Measurements from ENCODE around the gene RITA1.
"Not testable (repeated sequence)": the region's sequence is repeated elsewhere in the genome, so short reads cannot be mapped to it uniquely, and the experiment has no call there.

RITA1 gene

GRCh38 chr12:113202300-113203075, 17.0 kb downstream of the RITA1 start:
- H3K4me3 ChIP-seq (ENCODE audit: low read length) = no peak overlapping the region
- no peaks in the 10 kb centered on the region for H4K20me1 ChIP-seq (ENCODE audit: insufficient read depth, low read length)
- no peak overlapping the region for H3K4me2 ChIP-seq (ENCODE audit: low read length)
- H3K9ac ChIP-seq (ENCODE audit: low read length) = no peak overlapping the region
- no peaks in the 10 kb centered on the region for H3K27me3 ChIP-seq (ENCODE audit: low read depth, low read length)
- H3K79me2 ChIP-seq (ENCODE audit: low read length) = no peaks in the 10 kb centered on the region
- H3K4me1 ChIP-seq (ENCODE audit: low read length) = peaks cover 4% of the 10 kb centered on the region
- no peak overlapping the region for H2AFZ ChIP-seq (ENCODE audit: low read depth, low read length)
- no peak overlapping the region for H3K27ac ChIP-seq (ENCODE audit: low read length)
- TF ChIP-seq, protein P1, sequence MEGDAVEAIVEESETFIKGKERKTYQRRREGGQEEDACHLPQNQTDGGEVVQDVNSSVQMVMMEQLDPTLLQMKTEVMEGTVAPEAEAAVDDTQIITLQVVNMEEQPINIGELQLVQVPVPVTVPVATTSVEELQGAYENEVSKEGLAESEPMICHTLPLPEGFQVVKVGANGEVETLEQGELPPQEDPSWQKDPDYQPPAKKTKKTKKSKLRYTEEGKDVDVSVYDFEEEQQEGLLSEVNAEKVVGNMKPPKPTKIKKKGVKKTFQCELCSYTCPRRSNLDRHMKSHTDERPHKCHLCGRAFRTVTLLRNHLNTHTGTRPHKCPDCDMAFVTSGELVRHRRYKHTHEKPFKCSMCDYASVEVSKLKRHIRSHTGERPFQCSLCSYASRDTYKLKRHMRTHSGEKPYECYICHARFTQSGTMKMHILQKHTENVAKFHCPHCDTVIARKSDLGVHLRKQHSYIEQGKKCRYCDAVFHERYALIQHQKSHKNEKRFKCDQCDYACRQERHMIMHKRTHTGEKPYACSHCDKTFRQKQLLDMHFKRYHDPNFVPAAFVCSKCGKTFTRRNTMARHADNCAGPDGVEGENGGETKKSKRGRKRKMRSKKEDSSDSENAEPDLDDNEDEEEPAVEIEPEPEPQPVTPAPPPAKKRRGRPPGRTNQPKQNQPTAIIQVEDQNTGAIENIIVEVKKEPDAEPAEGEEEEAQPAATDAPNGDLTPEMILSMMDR (IDR thresholded peaks at IDR 0.05; ENCODE audit: low read depth, low read length) = no peak
- no peak for TF ChIP-seq EZH2phosphoT487 (IDR thresholded peaks at IDR 0.05; ENCODE audit: low read depth)
- H3K36me3 ChIP-seq (replicated peaks; ENCODE audit: low read depth, low read length) = no peaks in the 10 kb centered on the region
- H3K9me3 ChIP-seq (ENCODE audit: insufficient read depth, low read length) = no peaks in the 10 kb centered on the region

- Histone ChIP-seq H3K79me2 (ENCODE audit: low read length) (no peaks in the 10 kb centered on the region), H3K27me3 (ENCODE audit: low read depth, low read length) (no peaks in the 10 kb centered on the region), H3K4me1 (ENCODE audit: low read length) (peaks cover 20% of the 10 kb centered on the region), H3K4me3 (ENCODE audit: low read length) (no peak overlapping the region), H3K4me2 (ENCODE audit: low read length) (no peak overlapping the region), H3K9ac (ENCODE audit: low read length) (no peak overlapping the region), H3K36me3 (replicated peaks; ENCODE audit: low read depth, low read length) (no peaks in the 10 kb centered on the region), H3K27ac (ENCODE audit: low read length) (no peak overlapping the region), H3K9me3 (ENCODE audit: insufficient read depth, low read length) (peaks cover 3% of the 10 kb centered on the region; the same call in 1 of the 2 replicates), H4K20me1 (ENCODE audit: insufficient read depth, low read length) (no peaks in the 10 kb centered on the region), H2AFZ (ENCODE audit: low read depth, low read length) (no peak overlapping the region)
- no peak for TF ChIP-seq EZH2phosphoT487 (IDR thresholded peaks at IDR 0.05; ENCODE audit: low read depth)
- TF ChIP-seq, protein P1 (IDR thresholded peaks at IDR 0.05; ENCODE audit: low read depth, low read length) = no peak
Observed at GRCh38 chr12:113203852-113204760, 18.6 kb downstream of the RITA1 start.

GRCh38 chr12:113204804-113205203, 19.3 kb downstream of the RITA1 start:
- Histone ChIP-seq H3K9me3 (ENCODE audit: insufficient read depth, low read length) (peaks cover 3% of the 10 kb centered on the region; the same call in 1 of the 2 replicates), H4K20me1 (ENCODE audit: insufficient read depth, low read length) (no peaks in the 10 kb centered on the region), H3K4me1 (ENCODE audit: low read length) (peaks cover 27% of the 10 kb centered on the region), H3K79me2 (ENCODE audit: low read length) (no peaks in the 10 kb centered on the region), H3K9ac (ENCODE audit: low read length) (no peak overlapping the region), H3K4me3 (ENCODE audit: low read length) (no peak overlapping the region), H2AFZ (ENCODE audit: low read depth, low read length) (no peak overlapping the region), H3K4me2 (ENCODE audit: low read length) (no peak overlapping the region), H3K36me3 (replicated peaks; ENCODE audit: low read depth, low read length) (no peaks in the 10 kb centered on the region), H3K27ac (ENCODE audit: low read length) (no peak overlapping the region), H3K27me3 (ENCODE audit: low read depth, low read length) (no peaks in the 10 kb centered on the region)
- TF ChIP-seq, protein P1 (IDR thresholded peaks at IDR 0.05; ENCODE audit: low read depth, low read length) = no peak
- TF ChIP-seq EZH2phosphoT487 (IDR thresholded peaks at IDR 0.05; ENCODE audit: low read depth) = no peak

DNA sequence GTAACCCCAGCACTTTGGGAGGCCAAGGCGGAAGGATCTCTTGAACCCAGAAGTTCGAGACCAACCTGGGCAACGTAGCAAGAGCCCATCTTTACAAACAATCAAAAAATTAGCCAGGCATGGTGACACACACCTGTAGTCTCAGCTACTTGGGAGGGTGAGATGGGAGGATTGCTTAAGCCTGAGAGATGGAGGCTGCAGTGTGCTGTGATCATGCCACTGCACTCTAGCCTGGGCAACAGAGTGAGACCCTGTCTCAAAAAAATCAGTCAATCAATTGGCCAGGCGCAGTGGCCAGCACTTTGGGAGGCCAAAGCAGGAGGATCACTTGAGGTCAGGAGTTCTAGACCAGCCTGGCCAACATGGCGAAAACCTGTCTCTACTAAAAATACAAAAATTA, 21.3 kb downstream of the RITA1 start:
- H3K4me2 ChIP-seq (ENCODE audit: low read length); H3K4me3 ChIP-seq (ENCODE audit: low read length); H3K9ac ChIP-seq (ENCODE audit: low read length); H3K9me3 ChIP-seq (ENCODE audit: insufficient read depth, low read length); H3K27ac ChIP-seq (ENCODE audit: low read length); H2AFZ ChIP-seq (ENCODE audit: low read depth, low read length); H3K36me3 ChIP-seq (replicated peaks; ENCODE audit: low read depth, low read length); H3K27me3 ChIP-seq (ENCODE audit: low read depth, low read length); H4K20me1 ChIP-seq (ENCODE audit: insufficient read depth, low read length); H3K79me2 ChIP-seq (ENCODE audit: low read length): not testable (repeated sequence)
- peaks cover 37% of the 10 kb centered on the region for H3K4me1 ChIP-seq (ENCODE audit: low read length)

Data from OCI-LY3 (cell line).